ENCODE results near the gene PLSCR5.

DNA sequence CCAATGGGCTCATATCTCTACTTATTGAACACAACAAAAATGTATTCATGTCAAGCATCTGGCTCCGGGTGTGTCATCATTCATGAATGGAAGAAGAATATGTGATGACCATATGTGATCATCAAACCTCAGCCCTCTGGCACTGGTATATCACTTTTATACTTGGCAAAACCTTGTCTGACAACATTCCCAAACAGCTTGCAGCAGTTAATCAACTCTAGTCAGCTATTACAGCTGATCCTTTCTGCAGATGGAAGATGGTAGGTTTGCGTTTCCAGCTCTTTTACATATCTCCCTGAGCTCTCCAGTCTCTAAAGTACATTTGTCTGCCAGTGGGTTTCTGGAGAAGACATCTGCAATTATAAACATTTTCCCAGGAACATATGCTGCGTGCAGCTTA is 6.6 kb downstream of the PLSCR5 start:
- TF ChIP-seq POLR2AphosphoS5 (IDR thresholded peaks at IDR 0.05; ENCODE audit: borderline replicate concordance, low read depth, low read length) = no peak
- no peak for TF ChIP-seq EZH2 (IDR thresholded peaks at IDR 0.05)

Data from SK-N-MC (cell line).